ENCODE results near the gene FETUB. TPM values are rescaled to one million over a fixed set of nuclear protein-coding genes. Genes with fewer than 3 reads are reported as not detected.

The FETUB gene
- polyA plus RNA-seq, 1 donor (not counting 4 experiments of a cell fraction or from before 2014, with no cell fraction given): 0.25 TPM

DNA sequence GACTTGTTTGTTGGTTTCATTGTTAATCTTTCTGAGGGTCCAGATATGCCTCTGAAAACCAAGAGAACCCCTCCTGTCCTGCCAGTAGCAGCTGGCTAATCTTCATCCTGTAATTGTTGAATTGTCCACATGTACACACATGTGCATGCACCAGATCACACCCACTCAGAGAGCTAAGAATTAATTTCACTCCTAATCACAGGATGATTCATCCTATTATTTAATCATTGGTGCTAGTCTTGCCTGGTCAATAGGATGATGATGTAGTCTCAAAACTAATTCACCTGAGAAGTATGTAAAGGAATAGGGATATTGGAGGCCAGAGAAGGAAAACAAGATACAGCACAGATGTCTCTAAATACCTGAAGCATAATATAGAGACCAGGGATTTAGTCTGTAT is 35.1 kb upstream of the FETUB start:
- dilution Hi-C loops (cut with MboI; ENCODE audit: extremely low pct_ligation_motif_present, low sequenced_read_pairs): no loop called here
- no peak for DNase-seq (ENCODE audit: low read depth, low spot score)
- H3K9me3 ChIP-seq (ENCODE audit: control insufficient read depth, low read depth, low read length): no peaks in the 10 kb centered on the region
- H4K20me1 ChIP-seq (ENCODE audit: control insufficient read depth, extremely low read depth, insufficient read depth, low read length): no peaks in the 10 kb centered on the region
- no peak overlapping the region for H3K9ac ChIP-seq (ENCODE audit: control insufficient read depth, extremely low read depth, insufficient read depth, low read length)
- TF ChIP-seq CTCF (optimal IDR thresholded peaks at IDR 0.05 in 1 of 3, IDR thresholded peaks at IDR 0.05 in 1 of 3, conservative IDR thresholded peaks at IDR 0.05 in 1 of 3; ENCODE audit: extremely low read depth in 1 of 3, insufficient read depth in 2 of 3, low read length in 3 of 3) (no peak), EZH2 (IDR thresholded peaks at IDR 0.05; ENCODE audit: low read length) (no peak)
- peak; percentile 51 for FAIRE-seq
- peak overlapping the region; percentile 0 for H3K4me2 ChIP-seq (ENCODE audit: control insufficient read depth, extremely low read depth, insufficient read depth, low read depth, low read length)
- H3K9me1 ChIP-seq (ENCODE audit: control insufficient read depth, extremely low read depth, insufficient read depth, low read length): no peaks in the 10 kb centered on the region
- H3K4me3 ChIP-seq (ENCODE audit: control insufficient read depth in 2 of 3, extremely low read depth in 1 of 3, insufficient read depth in 2 of 3, low read depth in 1 of 3, low read length in 3 of 3): no peak overlapping the region
- peaks cover 15% of the 10 kb centered on the region for H3K4me1 ChIP-seq (ENCODE audit: control insufficient read depth, extremely low read depth, insufficient read depth, low read length)
- no peaks in the 10 kb centered on the region for H3K79me2 ChIP-seq (ENCODE audit: control insufficient read depth, insufficient read depth, low read length)
- H3K27ac ChIP-seq (ENCODE audit: control insufficient read depth, insufficient read depth, low read length): no peak overlapping the region
- no peaks in the 10 kb centered on the region for H3K36me3 ChIP-seq (ENCODE audit: control insufficient read depth in 2 of 2, extremely low read depth in 1 of 2, insufficient read depth in 2 of 2, low read length in 2 of 2)
- H2AFZ ChIP-seq (ENCODE audit: control insufficient read depth, low read length): no peak overlapping the region
- H3K27me3 ChIP-seq (ENCODE audit: control insufficient read depth, extremely low read depth, insufficient read depth, low read length): no peaks in the 10 kb centered on the region

DNA sequence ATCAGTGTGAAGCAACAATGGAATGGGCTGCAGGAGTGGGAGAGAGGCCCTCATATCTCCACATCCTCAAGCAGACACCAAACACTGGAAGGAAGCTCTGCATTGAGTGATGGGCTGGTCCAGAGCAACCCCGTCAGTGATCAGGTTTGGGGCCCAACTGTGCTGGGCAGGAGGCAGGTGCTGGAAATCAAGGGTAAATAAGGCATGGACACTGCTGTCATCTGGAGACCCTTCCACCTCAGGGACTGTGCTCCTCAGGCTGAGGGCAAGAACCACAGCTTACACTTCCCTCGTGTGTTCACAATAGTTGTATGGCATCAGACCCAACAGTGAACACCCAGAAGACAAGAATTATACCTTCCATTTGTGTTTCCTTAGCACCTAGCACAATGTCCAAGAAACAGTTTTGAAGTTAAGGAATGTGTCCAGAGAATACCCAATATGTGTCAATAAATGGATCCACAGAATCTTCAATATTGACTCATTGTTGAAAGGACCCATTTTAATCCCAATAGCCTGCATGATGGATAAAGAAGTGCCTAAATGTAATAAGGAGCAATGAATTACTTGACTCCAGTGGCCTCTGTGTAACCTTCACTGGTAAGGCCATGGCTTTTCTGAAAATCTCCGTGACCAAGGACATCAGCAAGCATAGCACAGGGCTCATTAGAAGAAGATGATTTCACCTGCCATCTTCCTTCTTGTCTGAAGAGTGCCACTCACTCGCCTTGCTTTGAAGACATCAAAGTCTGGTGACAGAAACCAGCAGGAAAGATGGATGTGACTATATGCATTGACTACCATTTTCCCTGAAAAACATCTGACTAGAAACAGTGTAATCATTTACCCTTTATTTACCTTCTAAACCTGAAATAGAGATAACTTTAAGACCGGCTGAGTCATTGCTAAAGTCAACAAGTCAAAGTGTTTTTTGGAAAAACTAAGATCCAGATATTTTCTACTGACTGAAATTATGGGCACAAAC is 34.3 kb upstream of the FETUB start:
- no peak for DNase-seq (ENCODE audit: low read depth, low spot score)
- Histone ChIP-seq H3K27me3 (ENCODE audit: control insufficient read depth, extremely low read depth, insufficient read depth, low read length) (no peaks in the 10 kb centered on the region), H4K20me1 (ENCODE audit: control insufficient read depth, extremely low read depth, insufficient read depth, low read length) (no peaks in the 10 kb centered on the region), H2AFZ (ENCODE audit: control insufficient read depth, low read length) (no peak overlapping the region), H3K9me1 (ENCODE audit: control insufficient read depth, extremely low read depth, insufficient read depth, low read length) (no peaks in the 10 kb centered on the region), H3K9me3 (ENCODE audit: control insufficient read depth, low read depth, low read length) (no peaks in the 10 kb centered on the region), H3K79me2 (ENCODE audit: control insufficient read depth, insufficient read depth, low read length) (no peaks in the 10 kb centered on the region), H3K27ac (ENCODE audit: control insufficient read depth, insufficient read depth, low read length) (no peak overlapping the region), H3K4me3 (ENCODE audit: control insufficient read depth in 2 of 3, extremely low read depth in 1 of 3, insufficient read depth in 2 of 3, low read depth in 1 of 3, low read length in 3 of 3) (no peak overlapping the region), H3K4me2 (ENCODE audit: control insufficient read depth, extremely low read depth, insufficient read depth, low read depth, low read length) (no peak overlapping the region), H3K36me3 (ENCODE audit: control insufficient read depth in 2 of 2, extremely low read depth in 1 of 2, insufficient read depth in 2 of 2, low read length in 2 of 2) (no peaks in the 10 kb centered on the region), H3K9ac (ENCODE audit: control insufficient read depth, extremely low read depth, insufficient read depth, low read length) (no peak overlapping the region), H3K4me1 (ENCODE audit: control insufficient read depth, extremely low read depth, insufficient read depth, low read length) (peaks cover 15% of the 10 kb centered on the region)
- dilution Hi-C loops (cut with MboI; ENCODE audit: extremely low pct_ligation_motif_present, low sequenced_read_pairs): no loop called here
- FAIRE-seq: no peak
- TF ChIP-seq CTCF (optimal IDR thresholded peaks at IDR 0.05 in 1 of 3, IDR thresholded peaks at IDR 0.05 in 1 of 3, conservative IDR thresholded peaks at IDR 0.05 in 1 of 3; ENCODE audit: extremely low read depth in 1 of 3, insufficient read depth in 2 of 3, low read length in 3 of 3) (no peak), EZH2 (IDR thresholded peaks at IDR 0.05; ENCODE audit: low read length) (no peak)

All from keratinocyte (primary cell).